Activated CD8-positive, alpha-beta memory T cell treated with anti-CD3 and anti-CD28 coated beads, Interleukin-2, amount 10 ng/mL, durations not matched to agents 7 days and 5 days (primary cell): ENCODE results near the gene CORO2A. TPM values are rescaled to one million over a fixed set of nuclear protein-coding genes. Genes with fewer than 3 reads are reported as not detected.
"Not testable (repeated sequence)": the region's sequence is repeated elsewhere in the genome, so short reads cannot be mapped to it uniquely, and the experiment has no call there.

Experiments used
- ATAC-seq: fragments of 150-1000 bp; cut with Tn5 transposase; one replicate; pipeline ENCODE4 v1.10.0; 2021; ENCODE audit warnings: moderate library complexity
- CTCF ChIA-PET: fragments of 350-600 bp; sonication (Branson Sonifier 250); formaldehyde crosslinking; loops from one replicate; lab custom pipeline; 2021; ENCODE audit warnings: antibody characterized with exemption; lab: Charles Lee
- DNase-seq: peaks from one replicate; pipeline ENCODE4 v3.0.0-alpha.2; 2020
- H3K27ac Mint-ChIP-seq: one replicate; pipeline ENCODE4 v1.8.0; 2021; ENCODE audit warnings: mild to moderate bottlenecking, mixed read lengths
- H3K27me3 Mint-ChIP-seq: one replicate; pipeline ENCODE4 v1.8.0; 2021; ENCODE audit warnings: mixed read lengths
- H3K36me3 Mint-ChIP-seq: one replicate; pipeline ENCODE4 v1.8.0; 2021; ENCODE audit warnings: mild to moderate bottlenecking, mixed read lengths
- H3K4me1 Mint-ChIP-seq: one replicate; pipeline ENCODE4 v1.8.0; 2021; ENCODE audit warnings: mixed read lengths
- H3K4me3 Mint-ChIP-seq: one replicate; pipeline ENCODE4 v1.8.0; 2021; ENCODE audit warnings: mild to moderate bottlenecking, moderate library complexity, mixed read lengths
- H3K9me3 Mint-ChIP-seq: one replicate; pipeline ENCODE4 v1.8.0; 2022; ENCODE audit warnings: low read depth, mixed read lengths
- total RNA-seq, 2 experiments: library from RNA; stranded (reverse); gene quantifications; one replicate each; pipeline ENCODE4 v1.2.3, GENCODE V29; 2021

CORO2A gene
- total RNA-seq, 2 experiments from 2014 or later = 6.2 to 11.5 TPM

GRCh38 chr9:98099346-98099745 is 93.1 kb downstream of the CORO2A start:
- Mint-ChIP-seq H3K9me3 (no peaks in the 10 kb centered on the region), H3K27me3 (no peaks in the 10 kb centered on the region), H3K4me3 (no peak overlapping the region), H3K36me3 (peaks cover 66% of the 10 kb centered on the region), H3K4me1 (peaks cover 65% of the 10 kb centered on the region), H3K27ac (peak overlapping the region; percentile 99)
- DNase-seq = no peak
- no peak for ATAC-seq
- CTCF ChIA-PET = no interaction called here

- Mint-ChIP-seq H3K4me3 (no peak overlapping the region), H3K27ac (peak overlapping the region; percentile 64), H3K36me3 (peaks cover 65% of the 10 kb centered on the region), H3K9me3 (no peaks in the 10 kb centered on the region), H3K27me3 (no peaks in the 10 kb centered on the region), H3K4me1 (peaks cover 54% of the 10 kb centered on the region)
- CTCF ChIA-PET = interaction anchor here (1.3 to 2.0 kb wide), 5 partner anchors 9 to 166 kb away, joined by 3 to 11 read pairs (median 6); partner anchors contain the start of gene TRIM14
- ATAC-seq (no peak), DNase-seq (peak; percentile 66)
Measured at GRCh38 chr9:98097836-98098235, 94.6 kb downstream of the CORO2A start.

- H3K27me3 Mint-ChIP-seq = no peaks in the 10 kb centered on the region
- DNase-seq (no peak), ATAC-seq (no peak)
- CTCF ChIA-PET = no interaction called here
- H3K4me1 Mint-ChIP-seq = peaks cover 39% of the 10 kb centered on the region
- H3K9me3 Mint-ChIP-seq = no peaks in the 10 kb centered on the region
- H3K4me3 Mint-ChIP-seq = no peak overlapping the region
- peaks cover 71% of the 10 kb centered on the region for H3K36me3 Mint-ChIP-seq
- H3K27ac Mint-ChIP-seq = peak overlapping the region; percentile 64
Measured at GRCh38 chr9:98096091-98096490, 96.3 kb downstream of the CORO2A start.

- Mint-ChIP-seq H3K4me1 (peaks cover 32% of the 10 kb centered on the region), H3K27ac (no peak overlapping the region), H3K4me3 (no peak overlapping the region), H3K36me3 (peaks cover 69% of the 10 kb centered on the region), H3K9me3 (no peaks in the 10 kb centered on the region), H3K27me3 (no peaks in the 10 kb centered on the region)
- CTCF ChIA-PET = no interaction called here
- no peak for DNase-seq
- no peak for ATAC-seq
Measured at GRCh38 chr9:98095401-98095800, 97.0 kb downstream of the CORO2A start.

- CTCF ChIA-PET = no interaction called here
- Mint-ChIP-seq H3K36me3 (peaks cover 69% of the 10 kb centered on the region), H3K27ac (no peak overlapping the region), H3K27me3 (no peaks in the 10 kb centered on the region), H3K4me3 (no peak overlapping the region), H3K4me1 (peaks cover 30% of the 10 kb centered on the region), H3K9me3 (no peaks in the 10 kb centered on the region)
- ATAC-seq (no peak), DNase-seq (no peak)
Measured at GRCh38 chr9:98094851-98095250, 97.6 kb downstream of the CORO2A start.

GRCh38 chr9:98094316-98094715 is 98.1 kb downstream of the CORO2A start:
- Mint-ChIP-seq H3K27me3 (no peaks in the 10 kb centered on the region), H3K27ac (peak overlapping the region; percentile 63), H3K36me3 (peaks cover 69% of the 10 kb centered on the region), H3K4me1 (peaks cover 28% of the 10 kb centered on the region), H3K9me3 (no peaks in the 10 kb centered on the region), H3K4me3 (no peak overlapping the region)
- DNase-seq = no peak
- CTCF ChIA-PET = no interaction called here
- no peak for ATAC-seq

GRCh38 chr9:98092613-98092931 is 99.9 kb downstream of the CORO2A start:
- peaks cover 62% of the 10 kb centered on the region for H3K36me3 Mint-ChIP-seq
- CTCF ChIA-PET = interaction anchor here (0.5 to 1.7 kb wide), 3 partner anchors 15 to 170 kb away, joined by 3 to 6 read pairs (median 4); partner anchors contain the start of gene TRMO
- no peaks in the 10 kb centered on the region for H3K27me3 Mint-ChIP-seq
- no peak overlapping the region for H3K4me3 Mint-ChIP-seq
- peaks cover 16% of the 10 kb centered on the region for H3K4me1 Mint-ChIP-seq
- no peak overlapping the region for H3K27ac Mint-ChIP-seq
- DNase-seq (no peak), ATAC-seq (no peak)
- H3K9me3 Mint-ChIP-seq = no peaks in the 10 kb centered on the region

- H3K4me1 Mint-ChIP-seq = peaks cover 10% of the 10 kb centered on the region
- no peaks in the 10 kb centered on the region for H3K27me3 Mint-ChIP-seq
- H3K9me3 Mint-ChIP-seq = no peaks in the 10 kb centered on the region
- CTCF ChIA-PET = interaction anchor here (0.5 to 1.7 kb wide), 5 partner anchors 12 to 169 kb away, joined by 3 to 7 read pairs (median 4); partner anchors contain the start of gene TRMO
- no peak for DNase-seq
- ATAC-seq = no peak
- H3K4me3 Mint-ChIP-seq = no peak overlapping the region
- H3K36me3 Mint-ChIP-seq = peaks cover 59% of the 10 kb centered on the region
- no peak overlapping the region for H3K27ac Mint-ChIP-seq
Measured at GRCh38 chr9:98091735-98092612, 100.5 kb downstream of the CORO2A start.

GRCh38 chr9:98090674-98091073 is 101.8 kb downstream of the CORO2A start:
- not testable (repeated sequence) for DNase-seq, H3K9me3 Mint-ChIP-seq, H3K4me3 Mint-ChIP-seq, ATAC-seq, H3K27me3 Mint-ChIP-seq
- H3K4me1 Mint-ChIP-seq = peaks cover 16% of the 10 kb centered on the region
- CTCF ChIA-PET = interaction anchor here (1.3 to 1.7 kb wide), 3 partner anchors 11 to 17 kb away, joined by 3 to 7 read pairs (median 6); no protein-coding TSS in a partner anchor
- H3K36me3 Mint-ChIP-seq = peaks cover 55% of the 10 kb centered on the region
- H3K27ac Mint-ChIP-seq = peak overlapping the region; percentile 41

- H3K27me3 Mint-ChIP-seq = no peaks in the 10 kb centered on the region
- no peaks in the 10 kb centered on the region for H3K9me3 Mint-ChIP-seq
- no peak overlapping the region for H3K4me3 Mint-ChIP-seq
- CTCF ChIA-PET = interaction anchor here (0.7 to 1.7 kb wide), 3 partner anchors 10 to 35 kb away, joined by 3 to 6 read pairs (median 5); no protein-coding TSS in a partner anchor
- H3K4me1 Mint-ChIP-seq = peaks cover 27% of the 10 kb centered on the region
- H3K36me3 Mint-ChIP-seq = peaks cover 53% of the 10 kb centered on the region
- H3K27ac Mint-ChIP-seq = no peak overlapping the region
- no peak for DNase-seq
- peak; percentile 42 for ATAC-seq
Measured at GRCh38 chr9:98087420-98088354, 104.8 kb downstream of the CORO2A start.

- no peaks in the 10 kb centered on the region for H3K27me3 Mint-ChIP-seq
- no peaks in the 10 kb centered on the region for H3K9me3 Mint-ChIP-seq
- H3K27ac Mint-ChIP-seq = peak overlapping the region; percentile 35
- CTCF ChIA-PET = interaction anchor here (0.7 to 0.8 kb wide), 2 partner anchors 12 to 36 kb away, joined by 3 to 5 read pairs; no protein-coding TSS in a partner anchor
- peaks cover 39% of the 10 kb centered on the region for H3K4me1 Mint-ChIP-seq
- no peak overlapping the region for H3K4me3 Mint-ChIP-seq
- ATAC-seq = no peak
- H3K36me3 Mint-ChIP-seq = peaks cover 57% of the 10 kb centered on the region
- no peak for DNase-seq
Measured at GRCh38 chr9:98086461-98086860, 106.0 kb downstream of the CORO2A start.

- CTCF ChIA-PET = interaction anchor here (0.5 kb wide), 1 partner anchor 70 kb away, joined by 3 read pairs; no protein-coding TSS in a partner anchor
- peaks cover 45% of the 10 kb centered on the region for H3K4me1 Mint-ChIP-seq
- H3K36me3 Mint-ChIP-seq = peaks cover 62% of the 10 kb centered on the region
- no peak overlapping the region for H3K4me3 Mint-ChIP-seq
- H3K27ac Mint-ChIP-seq = peak overlapping the region; percentile 35
- H3K9me3 Mint-ChIP-seq = no peaks in the 10 kb centered on the region
- no peak for DNase-seq
- ATAC-seq = no peak
- H3K27me3 Mint-ChIP-seq = no peaks in the 10 kb centered on the region
Measured at GRCh38 chr9:98085944-98086343, 106.5 kb downstream of the CORO2A start.

GRCh38 chr9:98085058-98085457 is 107.4 kb downstream of the CORO2A start:
- H3K36me3 Mint-ChIP-seq = peaks cover 60% of the 10 kb centered on the region
- H3K4me1 Mint-ChIP-seq = peaks cover 43% of the 10 kb centered on the region

More at GRCh38 chr9:98085058-98085457, 107.4 kb downstream of the CORO2A start:
- Mint-ChIP-seq H3K9me3 (no peaks in the 10 kb centered on the region), H3K27ac (peak overlapping the region; percentile 50), H3K4me3 (no peak overlapping the region), H3K27me3 (no peaks in the 10 kb centered on the region)
- ATAC-seq (no peak), DNase-seq (no peak)
- CTCF ChIA-PET = interaction anchor here (1.1 to 1.3 kb wide), 2 partner anchors 11 to 23 kb away, joined by 3 read pairs; no protein-coding TSS in a partner anchor
